ENCODE measurements around the gene HIRA.

HIRA gene

GRCh38 chr22:19398206-19398605 is 33.3 kb downstream of the HIRA start:
- no peak for TF ChIP-seq EZH2phosphoT487 (IDR thresholded peaks at IDR 0.05; ENCODE audit: low read depth)
- TF ChIP-seq CTCF (IDR thresholded peaks at IDR 0.05; ENCODE audit: low read depth, low read length): no peak
- Histone ChIP-seq H4K20me1 (ENCODE audit: insufficient read depth, low read length) (0 out of 2 replicates have a peak, but pooled peaks cover 8% of the 10 kb centered on the region), H3K27ac (ENCODE audit: low read length) (no peak overlapping the region), H3K4me3 (ENCODE audit: low read length) (no peak overlapping the region), H3K36me3 (replicated peaks; ENCODE audit: low read depth, low read length) (peaks cover 59% of the 10 kb centered on the region), H3K9me3 (ENCODE audit: insufficient read depth, low read length) (no peaks in the 10 kb centered on the region), H3K9ac (ENCODE audit: low read length) (no peak overlapping the region), H3K27me3 (ENCODE audit: low read depth, low read length) (no peaks in the 10 kb centered on the region), H3K4me2 (ENCODE audit: low read length) (no peak overlapping the region), H3K4me1 (ENCODE audit: low read length) (no peaks in the 10 kb centered on the region), H3K79me2 (ENCODE audit: low read length) (no peaks in the 10 kb centered on the region), H2AFZ (ENCODE audit: low read depth, low read length) (no peak overlapping the region)

GRCh38 chr22:19397734-19398104 is 33.8 kb downstream of the HIRA start:
- TF ChIP-seq EZH2phosphoT487 (IDR thresholded peaks at IDR 0.05; ENCODE audit: low read depth): no peak
- TF ChIP-seq CTCF (IDR thresholded peaks at IDR 0.05; ENCODE audit: low read depth, low read length): no peak
- Histone ChIP-seq H3K9me3 (ENCODE audit: insufficient read depth, low read length) (no peaks in the 10 kb centered on the region), H3K4me2 (ENCODE audit: low read length) (no peak overlapping the region), H3K27me3 (ENCODE audit: low read depth, low read length) (no peaks in the 10 kb centered on the region), H3K4me1 (ENCODE audit: low read length) (no peaks in the 10 kb centered on the region), H3K27ac (ENCODE audit: low read length) (no peak overlapping the region), H3K79me2 (ENCODE audit: low read length) (no peaks in the 10 kb centered on the region), H4K20me1 (ENCODE audit: insufficient read depth, low read length) (0 out of 2 replicates have a peak, but pooled peaks cover 8% of the 10 kb centered on the region), H3K4me3 (ENCODE audit: low read length) (no peak overlapping the region), H3K9ac (ENCODE audit: low read length) (no peak overlapping the region), H2AFZ (ENCODE audit: low read depth, low read length) (no peak overlapping the region), H3K36me3 (replicated peaks; ENCODE audit: low read depth, low read length) (peaks cover 62% of the 10 kb centered on the region)

GRCh38 chr22:19396934-19397733 is 34.4 kb downstream of the HIRA start:
- no peak overlapping the region for H3K9ac ChIP-seq (ENCODE audit: low read length)
- H2AFZ ChIP-seq (ENCODE audit: low read depth, low read length): no peak overlapping the region
- H3K79me2 ChIP-seq (ENCODE audit: low read length): no peaks in the 10 kb centered on the region
- TF ChIP-seq CTCF (IDR thresholded peaks at IDR 0.05; ENCODE audit: low read depth, low read length) (no peak), EZH2phosphoT487 (IDR thresholded peaks at IDR 0.05; ENCODE audit: low read depth) (no peak)
- no peak overlapping the region for H3K4me3 ChIP-seq (ENCODE audit: low read length)
- H3K4me2 ChIP-seq (ENCODE audit: low read length): no peak overlapping the region
- H3K27ac ChIP-seq (ENCODE audit: low read length): no peak overlapping the region
- H4K20me1 ChIP-seq (ENCODE audit: insufficient read depth, low read length): 0 out of 2 replicates have a peak, but pooled peaks cover 8% of the 10 kb centered on the region
- H3K4me1 ChIP-seq (ENCODE audit: low read length): no peaks in the 10 kb centered on the region
- peaks cover 63% of the 10 kb centered on the region for H3K36me3 ChIP-seq (replicated peaks; ENCODE audit: low read depth, low read length)
- H3K27me3 ChIP-seq (ENCODE audit: low read depth, low read length): no peaks in the 10 kb centered on the region
- no peaks in the 10 kb centered on the region for H3K9me3 ChIP-seq (ENCODE audit: insufficient read depth, low read length)

GRCh38 chr22:19396561-19396933 is 35.0 kb downstream of the HIRA start:
- TF ChIP-seq EZH2phosphoT487 (IDR thresholded peaks at IDR 0.05; ENCODE audit: low read depth): no peak
- H3K79me2 ChIP-seq (ENCODE audit: low read length): no peaks in the 10 kb centered on the region
- H3K4me2 ChIP-seq (ENCODE audit: low read length): no peak overlapping the region
- H3K4me1 ChIP-seq (ENCODE audit: low read length): no peaks in the 10 kb centered on the region
- H3K4me3 ChIP-seq (ENCODE audit: low read length): no peak overlapping the region
- no peaks in the 10 kb centered on the region for H3K27me3 ChIP-seq (ENCODE audit: low read depth, low read length)
- no peak overlapping the region for H2AFZ ChIP-seq (ENCODE audit: low read depth, low read length)
- peaks cover 62% of the 10 kb centered on the region for H3K36me3 ChIP-seq (replicated peaks; ENCODE audit: low read depth, low read length)
- H3K27ac ChIP-seq (ENCODE audit: low read length): no peak overlapping the region
- H4K20me1 ChIP-seq (ENCODE audit: insufficient read depth, low read length): 0 out of 2 replicates have a peak, but pooled peaks cover 8% of the 10 kb centered on the region
- H3K9ac ChIP-seq (ENCODE audit: low read length): no peak overlapping the region
- H3K9me3 ChIP-seq (ENCODE audit: insufficient read depth, low read length): no peaks in the 10 kb centered on the region
